Measurements from ENCODE around the gene TNFRSF8.

- TF ChIP-seq TFAP4 (CRISPR knock-in tag; IDR thresholded peaks at IDR 0.05; ENCODE audit: borderline replicate concordance) (no peak), CTCF (IDR thresholded peaks at IDR 0.05 in 2 of 3, conservative IDR thresholded peaks at IDR 0.05 in 1 of 3; ENCODE audit: insufficient read depth in 2 of 3, low read depth in 1 of 3, low read length in 3 of 3) (no peak), SETDB1 (IDR thresholded peaks at IDR 0.05; ENCODE audit: low read length) (no peak), POLR2A (conservative IDR thresholded peaks at IDR 0.05) (no peak), ZNF263 (CRISPR knock-in tag; IDR thresholded peaks at IDR 0.05; ENCODE audit: borderline replicate concordance) (no peak), ZBTB49 (CRISPR knock-in tag; IDR thresholded peaks at IDR 0.05; ENCODE audit: borderline replicate concordance) (no peak)
These were observed 14.7 kb upstream of the TNFRSF8 start for GRCh38 chr1:12048372-12048771.
